HG03139 (cell line): Measurements from ENCODE around the gene OSBPL5.
"Not testable (repeated sequence)": the region's sequence is repeated elsewhere in the genome, so short reads cannot be mapped to it uniquely, and the experiment has no call there.

Experiments used
- ATAC-seq: cut with Tn5 transposase; IDR thresholded peaks from one replicate; pipeline ENCODE4 v1.9.1; 2021; ENCODE audit not compliant: unreplicated experiment

Gene OSBPL5

GRCh38 chr11:3089236-3090061 is 75.7 kb downstream of the OSBPL5 start:
- ATAC-seq = no peak

DNA sequence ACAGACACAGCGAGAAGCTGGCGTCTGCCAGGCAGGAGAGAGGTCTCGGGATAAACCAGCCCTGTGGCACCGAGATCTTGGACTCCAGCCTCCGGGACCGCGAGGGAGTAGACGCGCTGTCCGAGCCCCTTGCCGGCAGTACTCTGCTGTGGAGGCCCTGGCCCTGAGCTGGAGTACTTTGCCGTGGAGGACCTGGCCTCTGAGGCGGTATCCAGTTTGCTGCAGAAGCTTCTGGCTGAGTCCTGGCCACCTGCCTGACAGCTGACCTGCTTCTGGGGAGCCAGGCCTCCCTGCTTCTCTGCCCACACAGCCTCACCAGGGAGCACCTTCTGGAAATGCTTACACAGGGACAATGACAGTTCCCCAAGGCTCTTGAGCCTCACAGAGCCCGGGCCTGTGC is 76.3 kb downstream of the OSBPL5 start:
- no peak for ATAC-seq

DNA sequence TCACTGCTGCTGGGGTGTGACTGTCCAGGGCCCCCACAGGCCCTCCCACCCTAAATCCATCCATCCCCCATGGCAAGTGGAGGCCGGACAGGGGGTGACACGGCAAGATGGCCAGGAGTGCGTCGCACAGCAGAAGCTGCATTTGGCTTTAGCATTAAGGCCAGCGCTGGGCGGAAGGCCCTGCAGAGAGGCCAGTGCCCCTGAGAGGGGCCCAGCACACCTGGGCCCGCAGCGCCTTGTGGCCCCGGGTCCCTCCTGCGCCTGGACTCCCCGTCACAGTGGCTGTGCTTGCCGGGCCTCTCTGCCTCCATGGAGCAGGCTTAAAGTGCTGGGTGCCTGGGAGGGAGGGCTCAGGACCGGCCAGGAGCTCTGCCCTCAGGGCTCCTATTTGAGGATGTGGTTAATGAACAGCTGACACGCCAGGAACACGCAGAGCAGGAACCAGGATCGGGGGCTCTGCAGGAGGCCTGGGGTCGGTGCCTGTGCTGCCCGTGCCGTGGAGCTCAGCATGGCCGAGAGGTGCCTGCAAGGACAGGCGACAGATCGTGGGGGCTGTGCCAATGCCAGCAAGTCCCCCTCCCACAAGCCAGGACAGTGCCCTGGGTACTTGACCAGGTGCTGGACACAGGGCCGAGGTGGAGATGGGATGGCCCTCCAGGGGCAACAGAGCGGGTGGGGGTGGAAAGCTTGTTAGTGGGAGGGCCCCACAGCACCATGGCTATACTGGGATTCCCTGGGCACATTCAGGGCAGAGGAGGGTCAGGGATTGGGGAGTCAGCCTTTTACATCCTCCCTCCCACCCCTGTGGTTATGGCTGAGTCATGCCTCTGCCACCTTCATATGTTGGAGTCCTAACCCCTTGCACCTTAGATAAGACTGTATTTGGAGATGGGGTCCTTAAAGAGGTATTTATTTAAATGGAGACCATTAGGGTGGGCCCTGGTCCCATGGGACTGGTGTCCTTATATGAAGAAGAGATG is 77.0 kb downstream of the OSBPL5 start:
- no peak for ATAC-seq

DNA sequence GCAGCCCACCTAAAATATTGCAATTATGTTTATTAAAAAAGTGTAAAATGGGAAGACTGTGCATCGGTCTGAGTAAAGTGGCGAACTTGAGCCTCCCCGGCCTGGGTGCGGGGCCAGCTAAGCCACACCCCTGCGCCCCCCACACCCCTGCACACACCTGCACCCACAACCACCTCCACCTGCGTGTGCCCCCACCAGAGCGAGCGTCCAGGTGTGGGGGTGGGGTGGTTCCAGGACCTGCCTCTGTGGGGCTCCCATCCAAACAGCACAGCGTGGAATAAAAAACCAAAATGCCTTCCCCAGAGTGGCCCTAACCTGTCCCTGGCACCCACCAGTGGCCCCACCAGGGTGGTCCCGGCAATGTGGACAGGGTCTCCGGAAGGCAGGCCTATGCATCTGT is 77.7 kb downstream of the OSBPL5 start:
- ATAC-seq = no peak

DNA sequence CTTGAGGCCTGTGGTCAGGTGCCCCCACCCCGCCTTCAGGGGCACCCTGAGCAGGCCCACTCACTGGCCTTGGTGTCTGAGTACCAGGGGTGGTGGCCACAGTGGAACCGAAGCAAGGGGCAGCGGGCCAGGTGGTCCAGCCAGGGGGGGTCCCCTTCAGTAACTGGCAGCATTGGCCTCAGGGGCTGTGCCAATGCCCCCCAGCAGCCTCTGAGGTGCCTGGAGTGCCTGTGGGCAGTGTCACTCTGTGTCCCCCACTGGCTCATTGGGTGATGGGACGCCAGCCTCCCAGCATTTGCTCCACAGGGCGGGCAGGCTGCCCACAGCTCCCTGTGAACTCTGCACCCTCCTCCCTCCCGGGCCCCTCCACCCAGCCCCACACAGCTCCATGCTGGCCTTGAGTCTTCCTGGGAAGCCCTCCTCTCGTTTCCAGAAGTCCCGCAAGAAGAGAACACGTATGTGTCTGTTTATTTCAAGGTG is 78.4 kb downstream of the OSBPL5 start:
- no peak for ATAC-seq

DNA sequence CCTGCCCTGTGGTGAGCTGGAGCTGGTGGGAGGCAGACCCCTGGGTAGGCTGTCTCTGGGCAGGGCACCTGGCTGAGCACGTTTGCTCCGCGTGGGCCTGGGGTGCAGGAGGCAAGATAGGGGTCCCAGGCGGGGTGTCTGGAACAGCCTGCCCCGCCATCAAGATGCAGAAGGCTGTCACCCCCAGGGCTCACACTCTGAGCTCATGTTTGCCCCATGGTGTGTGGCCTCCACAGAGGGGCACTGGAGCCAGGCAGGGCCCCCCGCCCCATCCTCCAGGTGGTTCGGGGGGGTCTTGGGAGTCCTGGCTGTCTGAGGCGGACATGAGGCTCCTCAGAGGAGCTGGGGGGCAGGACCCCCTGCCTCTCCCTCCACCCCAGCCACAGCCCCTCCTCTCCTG is 79.0 kb downstream of the OSBPL5 start:
- no peak for ATAC-seq

- no peak for ATAC-seq
Measured at GRCh38 chr11:3085052-3085451, 80.1 kb downstream of the OSBPL5 start.

- ATAC-seq = no peak
Measured at GRCh38 chr11:3083321-3083720, 81.8 kb downstream of the OSBPL5 start.

GRCh38 chr11:3081386-3081751 is 83.7 kb downstream of the OSBPL5 start:
- no peak for ATAC-seq

DNA sequence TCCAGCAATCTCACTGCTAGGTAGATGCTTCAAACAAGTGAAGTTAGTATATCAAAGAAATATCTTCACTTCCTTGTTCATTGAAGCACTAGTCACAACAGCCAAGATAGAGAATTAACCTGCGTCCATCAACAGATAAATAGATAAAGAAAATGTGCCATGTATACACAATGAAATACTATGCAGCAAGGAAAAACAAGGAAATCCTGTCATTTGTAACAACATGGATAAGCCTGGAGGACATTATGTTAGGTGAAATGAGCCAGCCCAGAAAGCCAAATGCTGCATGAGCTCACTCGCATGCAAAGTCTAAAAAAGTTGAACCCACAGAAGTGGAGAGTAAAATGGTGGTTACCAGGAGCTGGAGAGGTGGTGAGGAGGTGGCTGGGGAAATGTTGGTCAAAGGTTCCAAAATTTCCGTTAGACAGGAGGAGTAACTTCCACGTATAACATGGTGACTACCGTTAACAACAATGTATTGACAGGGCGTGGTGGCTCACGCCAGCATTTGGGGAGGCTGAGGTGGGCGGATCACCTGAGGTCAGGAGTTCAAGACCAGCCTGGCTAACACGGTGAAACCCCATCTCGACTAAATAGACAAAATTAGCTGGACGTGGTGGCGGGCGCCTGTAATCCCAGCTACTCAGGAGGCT is 84.3 kb downstream of the OSBPL5 start:
- ATAC-seq = no peak

DNA sequence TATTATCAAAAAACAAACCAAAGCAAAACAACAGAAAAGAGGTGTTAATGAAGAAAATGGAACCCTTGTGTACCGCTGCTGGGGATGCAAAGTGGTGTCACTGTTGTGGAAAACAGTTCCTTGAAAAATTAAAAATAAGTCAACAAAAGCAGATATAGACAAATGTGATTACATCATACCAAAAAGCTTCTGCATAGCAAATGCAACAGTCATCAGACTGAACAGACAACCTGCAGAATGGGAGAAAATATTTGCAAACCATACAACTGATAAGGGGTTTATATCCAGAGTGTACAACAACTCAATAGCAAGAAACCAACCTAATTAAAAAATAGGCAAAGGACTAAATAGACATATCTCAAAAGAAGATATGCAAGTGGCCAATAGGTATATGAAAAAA is 85.0 kb downstream of the OSBPL5 start:
- no peak for ATAC-seq

- ATAC-seq = no peak
Measured at GRCh38 chr11:3077846-3078440, 87.2 kb downstream of the OSBPL5 start.

- ATAC-seq = no peak
Measured at GRCh38 chr11:3077189-3077836, 87.8 kb downstream of the OSBPL5 start.

DNA sequence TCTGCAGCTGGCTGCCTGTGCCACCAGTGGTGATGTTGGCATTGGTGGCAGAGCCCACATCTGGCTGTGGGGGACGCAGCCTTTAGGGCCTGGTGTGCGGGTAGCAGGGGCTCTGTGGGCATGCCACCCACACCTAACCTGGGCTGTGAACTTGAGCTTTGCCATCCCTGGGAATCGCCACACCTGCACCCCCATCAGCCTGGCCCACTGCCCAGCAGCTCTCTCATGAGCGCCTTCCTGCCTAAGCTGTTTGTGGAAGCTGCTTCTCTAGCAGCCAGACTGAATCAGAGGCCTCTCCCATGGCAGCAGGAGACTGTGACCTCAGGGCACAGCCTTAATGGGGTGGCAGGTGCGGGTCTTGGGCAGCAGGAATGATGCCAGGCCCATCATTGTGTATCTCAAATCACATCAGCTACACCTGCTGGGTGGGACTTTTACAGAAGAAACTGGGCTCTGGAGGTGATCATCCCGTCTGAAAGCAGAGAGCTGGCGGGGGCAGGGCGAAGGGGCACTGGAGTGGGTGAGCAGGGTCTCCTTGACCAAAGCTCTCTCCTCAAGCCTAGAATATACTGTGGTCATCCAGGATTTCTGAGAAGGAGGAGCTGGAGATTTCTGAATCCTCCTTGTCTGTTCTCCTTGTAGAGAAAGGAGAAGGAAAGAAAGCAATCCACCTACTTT is 90.1 kb downstream of the OSBPL5 start:
- ATAC-seq = no peak

DNA sequence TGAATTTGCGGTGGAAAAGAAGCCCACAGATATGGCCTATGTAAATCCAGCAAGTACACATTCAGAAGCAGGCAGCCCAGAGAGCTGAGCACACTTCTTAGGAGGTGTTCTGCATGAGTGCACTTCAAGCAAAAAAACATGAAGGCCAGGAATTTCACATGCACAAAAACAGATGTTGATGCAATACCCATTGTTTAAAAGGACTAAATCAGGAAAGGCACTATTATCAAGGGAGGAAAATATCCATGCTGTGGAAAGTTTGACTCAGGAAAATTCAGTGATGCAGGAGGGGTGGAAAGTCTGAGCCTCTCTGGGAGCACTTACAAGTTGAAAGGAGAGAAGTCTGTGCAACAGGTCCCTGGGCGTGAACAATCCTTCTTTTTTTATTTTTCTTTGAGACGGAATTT is 92.1 kb downstream of the OSBPL5 start:
- ATAC-seq = no peak

- ATAC-seq = no peak
Measured at GRCh38 chr11:3069425-3069824, 95.7 kb downstream of the OSBPL5 start.

- ATAC-seq = not testable (repeated sequence)
Measured at GRCh38 chr11:3066308-3066707, 98.8 kb downstream of the OSBPL5 start.

- not testable (repeated sequence) for ATAC-seq
Measured at GRCh38 chr11:3064709-3065108, 100.4 kb downstream of the OSBPL5 start.

DNA sequence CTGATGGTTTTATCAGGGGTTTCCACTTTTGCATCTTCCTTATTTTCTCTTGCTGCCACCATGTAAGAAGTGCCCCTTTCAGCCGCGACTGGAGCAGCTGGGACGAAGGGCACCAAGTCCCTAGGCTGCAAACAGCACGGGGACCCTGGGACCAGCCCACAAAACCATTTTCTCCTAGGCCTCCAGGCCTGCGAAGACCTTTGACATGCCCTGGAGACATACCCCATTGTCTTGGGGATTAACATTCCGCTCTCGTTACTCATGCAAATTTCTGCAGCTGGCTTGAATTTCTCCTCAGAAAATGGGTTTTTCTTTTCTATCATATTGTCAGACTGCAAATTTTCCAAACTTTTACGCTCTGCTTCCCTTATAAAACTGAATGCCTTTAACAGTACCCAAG is 101.2 kb downstream of the OSBPL5 start:
- ATAC-seq = not testable (repeated sequence)

DNA sequence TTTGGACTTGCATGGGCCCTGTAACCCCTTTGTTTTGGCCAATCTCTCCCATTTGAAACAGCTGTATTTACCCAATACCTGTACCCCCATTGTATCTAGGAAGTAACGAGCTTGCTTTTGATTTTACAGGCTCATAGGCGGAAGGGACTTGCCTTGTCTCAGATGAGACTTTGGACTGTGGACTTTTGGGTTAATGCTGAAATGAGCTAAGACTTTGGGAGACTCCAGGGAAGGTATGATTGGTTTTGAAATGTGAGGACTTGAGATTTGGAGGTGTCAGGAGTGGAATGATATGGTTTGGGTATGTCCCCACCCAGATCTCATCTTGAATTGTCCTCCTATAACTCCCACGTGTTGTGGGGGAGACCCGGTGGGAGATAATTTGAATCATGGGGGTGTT is 101.7 kb downstream of the OSBPL5 start:
- not testable (repeated sequence) for ATAC-seq
